Hypothalamus (tissue), 51 donors: ENCODE results near the gene NTNG2.
"Not testable (repeated sequence)": the region's sequence is repeated elsewhere in the genome, so short reads cannot be mapped to it uniquely, and the experiment has no call there.

Experiments
- DNase-seq, 51 donors: peaks; one replicate each; lab custom pipeline; 2025; lab: John Stamatoyannopoulos, UW

NTNG2 gene

DNA sequence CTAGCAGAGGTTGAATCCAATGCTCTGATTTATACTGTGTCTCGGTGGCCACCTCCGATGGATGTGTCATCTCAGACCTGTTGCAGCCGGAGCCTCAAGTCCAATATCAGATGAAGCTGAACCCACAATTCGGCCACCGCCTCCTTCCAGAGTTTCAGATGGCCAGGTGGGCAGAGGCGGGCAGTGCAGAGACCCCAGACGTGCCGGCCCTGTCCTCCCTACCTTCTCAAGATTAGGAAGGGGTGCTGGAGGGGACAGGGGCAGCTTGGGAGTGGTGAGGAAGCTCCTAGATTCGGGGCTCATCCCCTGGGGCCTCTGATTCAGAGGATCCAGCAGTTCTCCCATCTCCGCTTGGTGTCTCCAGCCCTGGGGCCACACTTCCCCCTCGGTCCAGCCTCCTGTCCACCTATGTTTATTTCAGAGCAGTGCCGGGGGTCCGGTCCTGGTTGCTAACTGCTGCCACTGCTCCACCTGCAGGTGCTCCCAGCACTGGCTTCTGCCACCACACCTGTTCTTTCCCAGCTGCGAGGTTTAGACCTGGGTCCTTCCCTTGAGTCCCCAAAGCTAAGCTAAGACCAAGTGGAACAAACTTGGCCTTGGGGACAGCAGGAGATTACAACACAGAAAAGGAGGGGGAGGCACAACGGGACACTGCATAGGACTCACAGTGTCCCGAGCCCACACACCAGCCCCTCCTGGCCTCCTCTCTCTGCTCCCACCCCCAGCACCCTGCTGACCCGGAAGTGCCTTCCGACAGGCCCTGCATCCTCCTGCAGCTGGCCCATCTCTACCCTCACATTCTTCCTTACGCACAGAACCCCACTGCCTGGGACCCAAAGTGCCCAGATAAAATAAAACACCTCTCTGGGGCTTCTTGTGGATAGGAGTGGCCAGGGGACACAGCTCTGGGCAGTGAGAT lies 81.6 kb downstream of the NTNG2 start:
- DNase-seq, result no peak

- DNase-seq, result no peak
Measured at GRCh38 chr9:132244582-132245455, 83.0 kb downstream of the NTNG2 start.

- no peak for DNase-seq
Measured at GRCh38 chr9:132245465-132245864, 83.6 kb downstream of the NTNG2 start.

DNA sequence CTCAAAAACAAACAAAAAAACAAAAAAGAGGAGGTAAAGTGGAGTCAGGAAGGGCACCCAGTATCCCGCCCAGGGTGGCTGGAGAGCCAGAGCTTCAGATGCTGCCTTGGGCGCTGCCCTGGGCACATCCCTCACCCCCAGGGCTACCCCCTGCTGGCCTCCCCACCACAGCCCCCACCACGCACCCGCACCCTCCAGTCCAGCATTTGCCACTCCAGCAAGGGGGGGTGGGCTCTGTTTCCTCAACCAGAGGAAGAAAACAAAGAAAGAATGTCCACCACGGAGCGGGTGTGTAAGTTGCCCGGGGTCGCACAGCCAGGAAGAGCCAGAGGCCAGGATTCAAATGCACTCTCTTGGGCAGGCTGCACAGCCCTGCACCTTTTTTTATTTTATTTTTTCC lies 86.1 kb downstream of the NTNG2 start:
- no peak for DNase-seq

DNA sequence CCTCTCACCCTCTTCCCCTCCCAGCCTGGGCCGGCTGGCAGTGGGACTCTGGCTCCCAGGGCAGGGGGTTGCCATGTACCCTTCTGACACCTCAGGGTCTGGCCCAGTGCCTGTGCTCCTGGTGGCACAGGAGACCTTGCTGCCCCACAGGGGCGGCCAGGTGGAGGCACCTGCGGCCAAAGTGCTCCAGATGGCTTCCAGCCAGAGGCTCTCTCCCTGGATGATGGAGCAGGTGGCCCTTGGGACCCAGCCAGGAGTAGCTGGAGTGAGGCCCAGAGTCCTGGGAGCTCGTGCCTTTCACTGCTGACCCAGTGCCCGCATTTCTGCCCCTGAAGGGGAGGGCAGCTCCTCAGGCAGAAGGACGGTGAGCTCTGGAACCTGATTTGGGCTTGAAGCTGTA lies 87.3 kb downstream of the NTNG2 start:
- no peak for DNase-seq

DNA sequence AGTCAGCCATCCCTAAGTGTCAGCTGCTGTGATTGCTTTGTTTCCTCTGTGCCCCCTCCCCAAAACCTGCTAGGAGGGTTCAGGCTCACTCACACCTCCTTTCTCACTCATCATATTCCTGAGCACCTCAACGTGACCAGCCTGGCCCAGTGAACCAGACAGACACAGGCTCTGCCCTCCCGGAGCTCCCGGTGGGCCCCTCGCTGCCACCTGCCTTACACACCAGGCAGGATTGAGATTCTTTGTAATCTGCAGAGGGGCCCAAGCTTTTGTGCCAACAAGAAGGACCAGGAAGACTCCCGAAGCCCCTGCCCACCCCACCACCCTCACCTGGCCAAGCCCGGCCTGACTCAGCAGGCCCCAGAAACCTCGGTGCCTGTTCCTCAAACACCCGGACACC lies 87.8 kb downstream of the NTNG2 start:
- DNase-seq, result no peak

DNA sequence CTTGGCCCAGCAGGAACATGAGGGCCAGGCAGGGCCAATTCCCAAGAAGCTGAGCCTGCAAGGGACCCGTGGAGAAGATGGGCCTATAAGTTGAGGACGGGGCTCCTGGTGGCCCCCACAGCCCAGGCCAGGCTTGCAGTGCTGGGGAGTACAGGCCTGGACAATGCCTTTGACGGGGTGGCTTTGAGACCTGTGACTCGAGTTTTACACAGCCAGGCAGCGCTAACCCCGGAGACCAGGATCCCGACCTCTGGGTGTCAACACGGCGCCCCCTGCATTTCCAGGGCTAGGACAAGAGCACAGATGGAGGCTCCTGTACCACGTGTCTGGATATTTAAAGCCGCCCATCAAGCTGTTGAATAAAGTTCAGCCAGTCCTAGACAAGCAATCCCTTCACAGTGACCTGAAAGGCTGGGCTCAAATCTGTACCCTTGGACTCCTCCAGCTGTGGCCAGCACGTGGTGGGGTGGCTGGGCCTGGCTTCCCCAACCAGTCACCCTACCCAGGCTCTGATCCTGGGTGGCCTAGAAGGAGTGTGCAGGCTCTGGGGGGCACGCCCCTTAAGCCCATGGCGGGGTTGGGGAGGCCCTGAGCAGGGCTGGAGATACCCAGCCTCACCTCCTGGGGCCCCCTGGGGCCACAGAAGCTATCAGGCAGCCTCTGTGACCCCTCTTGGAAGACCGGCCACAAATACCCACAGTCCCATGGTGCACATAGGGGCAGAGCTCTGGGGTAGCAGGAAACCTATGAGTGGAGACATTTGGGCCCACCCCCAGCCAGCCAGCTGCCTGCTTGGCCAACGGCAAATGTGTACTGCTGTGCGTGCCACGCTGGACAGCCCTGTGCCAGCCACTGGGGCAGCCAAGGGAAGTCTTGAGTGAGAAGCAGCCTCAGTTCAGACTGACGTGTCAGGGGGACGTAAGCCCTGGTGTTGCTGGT lies 88.7 kb downstream of the NTNG2 start:
- no peak for DNase-seq

DNA sequence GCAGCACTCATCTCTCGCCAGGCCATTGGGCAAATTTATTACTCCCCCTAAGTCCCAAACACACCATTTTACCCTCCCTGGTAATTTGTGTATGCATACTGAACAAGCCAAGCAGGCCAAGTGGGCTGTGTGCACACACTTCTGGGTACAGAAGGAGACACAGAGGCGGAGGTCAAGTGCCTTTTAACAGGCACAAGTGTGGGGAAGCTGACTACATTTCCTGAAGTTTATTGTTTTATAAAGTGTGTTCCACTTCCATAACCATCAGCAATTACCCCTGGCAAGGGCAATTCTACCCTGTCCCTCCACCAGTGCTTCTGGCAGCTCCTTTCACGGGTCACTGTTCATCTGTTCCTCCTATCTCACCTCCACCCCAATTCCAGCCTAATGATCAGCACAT lies 99.0 kb downstream of the NTNG2 start:
- no peak for DNase-seq

- DNase-seq, result no peak
Measured at GRCh38 chr9:132266017-132266416, 104.2 kb downstream of the NTNG2 start.

DNA sequence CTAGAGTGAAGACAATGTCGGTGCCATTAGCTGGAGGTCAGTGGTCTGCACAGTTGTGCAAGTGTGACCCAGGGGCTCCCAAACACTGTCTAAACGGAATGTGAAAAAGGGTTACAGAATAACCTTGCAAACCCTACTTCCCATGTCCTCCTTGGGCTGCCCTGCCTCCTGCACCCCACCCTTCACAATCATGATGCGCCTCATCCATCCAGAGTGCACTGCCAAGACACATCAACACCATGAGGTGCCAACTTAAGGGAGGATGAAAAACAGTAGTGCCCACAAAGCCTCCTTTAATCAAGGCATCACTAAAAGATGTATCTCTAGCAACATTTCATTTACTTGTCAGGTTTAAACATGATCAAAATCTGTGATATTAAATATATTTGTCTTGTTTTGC lies 105.8 kb downstream of the NTNG2 start:
- no peak for DNase-seq

DNA sequence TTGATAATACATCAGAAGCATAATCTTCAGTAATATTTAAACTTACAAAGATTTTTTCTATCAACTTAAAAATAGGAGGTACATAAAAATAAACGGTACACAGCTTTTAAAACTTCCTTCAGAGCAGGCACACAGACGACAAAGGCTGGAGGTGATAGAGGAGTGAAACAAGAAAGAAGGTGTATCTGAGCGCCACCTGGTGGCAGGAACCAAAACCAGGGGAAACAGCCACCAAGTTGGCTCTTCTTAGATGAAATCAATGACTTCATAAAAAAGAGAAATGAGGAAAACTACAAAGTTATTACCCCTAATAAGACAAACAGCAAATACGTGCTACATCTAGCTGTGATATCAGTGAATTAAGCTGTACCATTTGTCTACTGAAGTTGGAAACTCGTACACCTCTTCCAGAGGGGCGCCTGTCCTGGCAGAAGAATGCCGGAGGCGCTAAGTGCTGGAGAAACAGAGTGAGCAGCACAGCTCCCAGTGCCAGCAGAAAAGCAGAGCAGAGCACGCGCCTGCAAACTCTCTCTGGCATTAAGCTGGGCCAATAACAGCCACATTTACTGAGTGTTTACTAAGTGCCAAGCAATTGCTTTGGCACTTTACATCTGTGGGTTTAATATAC lies 107.0 kb downstream of the NTNG2 start:
- peak in 32 of 51 donors; percentile 6 to 73 (median 38) for DNase-seq

GRCh38 chr9:132269704-132270516 lies 108.1 kb downstream of the NTNG2 start:
- DNase-seq, result not testable (repeated sequence)

DNA sequence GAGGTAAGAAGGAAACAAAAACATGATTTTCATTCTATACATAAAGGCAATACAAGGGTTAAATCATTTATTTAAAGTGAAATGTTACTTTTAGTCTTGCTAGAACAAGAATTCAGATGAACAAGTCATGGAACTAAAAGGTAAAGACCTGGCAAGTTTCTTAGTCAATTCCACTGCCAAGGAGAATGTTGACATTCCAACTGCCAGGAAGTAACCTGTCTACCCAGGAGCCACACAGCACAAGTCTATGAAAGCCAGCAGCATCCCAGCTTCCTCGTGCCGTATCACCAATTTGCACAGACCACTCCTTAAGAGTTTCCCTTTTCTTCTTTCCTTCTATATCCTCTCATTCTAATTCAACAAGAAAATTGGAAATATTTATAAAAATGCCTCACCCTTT lies 113.0 kb downstream of the NTNG2 start:
- DNase-seq, result no peak

GRCh38 chr9:132283165-132283564 lies 121.3 kb downstream of the NTNG2 start:
- DNase-seq, result no peak

GRCh38 chr9:132283863-132284262 lies 122.0 kb downstream of the NTNG2 start:
- DNase-seq, result peak in 1 of 51 donors; percentile 38

DNA sequence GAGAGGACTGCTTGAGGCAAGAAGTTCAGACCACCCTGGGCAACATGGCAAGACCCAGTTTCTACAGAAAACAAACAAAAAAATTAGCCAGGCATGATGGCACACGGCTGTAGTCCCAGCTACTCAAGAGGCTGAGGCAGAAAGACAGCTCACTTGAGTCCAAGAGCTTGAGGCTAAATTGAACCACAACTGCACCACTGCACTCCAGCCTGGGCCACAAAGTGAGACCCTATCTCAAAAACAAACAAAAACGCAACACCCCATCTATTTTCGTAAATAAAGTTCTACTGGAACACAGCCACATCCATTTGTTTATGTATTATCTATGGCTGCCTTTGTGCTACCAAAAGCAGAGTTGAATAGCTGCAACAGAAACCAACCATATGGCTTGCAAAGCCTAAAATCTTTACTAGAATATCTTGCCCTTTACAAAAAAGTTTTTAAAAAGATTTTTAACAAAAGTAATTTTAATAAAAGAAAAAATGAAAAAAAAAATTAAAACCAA lies 125.5 kb downstream of the NTNG2 start:
- DNase-seq, result no peak

DNA sequence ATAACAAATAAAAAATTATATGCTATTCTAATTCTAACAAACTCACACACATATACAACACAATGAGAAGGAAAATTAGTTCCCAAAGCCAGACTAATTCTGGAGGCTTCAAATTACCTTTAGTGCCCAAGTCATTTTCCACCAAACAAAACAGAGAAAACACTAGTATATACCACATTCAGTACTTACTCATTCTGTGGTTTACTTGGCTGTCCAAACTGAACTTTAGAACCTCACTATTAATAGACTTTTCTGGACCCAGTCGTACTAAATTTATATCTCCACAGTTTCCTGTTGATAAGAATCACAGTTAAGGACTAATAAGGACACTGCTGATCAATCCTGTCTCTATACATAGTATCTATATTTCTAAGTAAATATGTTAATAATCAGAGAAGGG lies 126.5 kb downstream of the NTNG2 start:
- DNase-seq, result no peak

DNA sequence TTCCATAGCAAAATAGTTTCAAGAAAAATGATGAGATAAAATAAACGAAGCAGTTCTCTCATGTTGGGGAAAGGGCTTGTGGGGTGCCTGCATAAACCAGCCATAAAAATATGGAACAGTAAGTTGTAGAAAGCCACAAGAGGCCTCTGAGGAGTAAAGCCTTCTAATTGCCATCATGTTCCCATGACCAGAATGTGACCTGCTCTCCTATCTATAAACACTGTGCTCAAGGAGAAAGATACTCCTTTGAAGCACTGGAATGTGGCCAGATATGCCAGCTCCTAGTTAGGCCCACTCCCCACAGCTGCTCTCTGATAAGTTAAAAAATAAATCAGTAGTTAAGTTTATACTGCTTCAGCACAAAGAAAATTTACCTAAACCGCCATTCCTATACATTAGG lies 127.1 kb downstream of the NTNG2 start:
- DNase-seq, result no peak

DNA sequence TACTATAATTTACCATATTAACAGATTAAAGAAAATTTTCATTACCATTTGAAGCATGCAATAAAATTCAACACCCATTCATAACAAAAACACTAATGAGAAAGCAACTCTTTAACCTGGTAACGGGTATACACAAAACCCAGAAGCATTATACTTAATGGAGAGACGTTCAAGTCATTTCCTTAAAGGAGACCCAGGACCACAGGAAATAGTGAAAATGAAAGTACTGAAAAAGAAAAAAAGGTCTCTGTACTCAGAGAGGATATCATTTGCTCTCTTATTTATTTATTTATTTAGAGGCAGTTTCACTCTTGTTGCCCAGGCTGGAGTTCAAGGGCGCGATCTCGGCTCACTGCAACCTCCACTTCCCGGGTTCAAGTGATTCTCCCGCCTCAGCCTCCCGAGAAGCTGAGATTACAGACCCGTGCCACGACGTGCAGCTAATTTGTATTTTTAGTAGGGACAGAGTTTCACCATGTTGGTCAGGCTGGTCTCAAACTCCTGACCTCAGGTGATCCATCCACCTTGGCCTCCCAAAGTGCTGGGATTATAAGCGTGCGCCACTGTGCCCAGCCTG lies 131.4 kb downstream of the NTNG2 start:
- DNase-seq, result no peak
